ENCODE data around the gene CIRBP. TPM values are rescaled to one million over a fixed set of nuclear protein-coding genes. Genes with fewer than 3 reads are reported as not detected.
A peak's percentile ranks its signal among the peaks of the same experiment; 100 is the strongest.

Gene CIRBP
- total RNA-seq, 2 donors from 2014 or later, result 288 to 385 TPM

GRCh38 chr19:1258163-1258492 lies 11.0 kb upstream of the CIRBP start:
- DNase-seq (ENCODE audit: low spot score), result no peak
- no peak for TF ChIP-seq CTCF (IDR thresholded peaks at IDR 0.05)
- no peak overlapping the region for H3K4me3 ChIP-seq
- H3K27ac ChIP-seq, result peak overlapping the region; percentile 93 to 97
- no peaks in the 10 kb centered on the region for H3K27me3 ChIP-seq
- H3K36me3 ChIP-seq, result peaks cover 47% of the 10 kb centered on the region
- peaks cover 0 to 94% of the 10 kb centered on the region in 2 donors for H3K4me1 ChIP-seq
- no peaks in the 10 kb centered on the region for H3K9me3 ChIP-seq

- Histone ChIP-seq H3K4me1 (peaks cover 0 to 88% of the 10 kb centered on the region in 2 donors), H3K9me3 (no peaks in the 10 kb centered on the region), H3K36me3 (peaks cover 45% of the 10 kb centered on the region), H3K27ac (peak overlapping the region; percentile 93 to 97), H3K4me3 (peak overlapping the region in 1 of 2 donors; percentile 28), H3K27me3 (no peaks in the 10 kb centered on the region)
- TF ChIP-seq CTCF (IDR thresholded peaks at IDR 0.05), result no peak
- no peak for DNase-seq (ENCODE audit: low spot score)
Observed at GRCh38 chr19:1258707-1259205, 10.4 kb upstream of the CIRBP start.

- Histone ChIP-seq H3K9me3 (no peaks in the 10 kb centered on the region), H3K36me3 (peaks cover 39% of the 10 kb centered on the region), H3K27ac (peak overlapping the region; percentile 93 to 97), H3K4me3 (peak overlapping the region in 1 of 2 donors; percentile 28), H3K27me3 (no peaks in the 10 kb centered on the region), H3K4me1 (peaks cover 0 to 82% of the 10 kb centered on the region in 2 donors)
- TF ChIP-seq CTCF (IDR thresholded peaks at IDR 0.05), result no peak
- DNase-seq (ENCODE audit: low spot score), result no peak
Observed at GRCh38 chr19:1259206-1259875, 9.8 kb upstream of the CIRBP start.

GRCh38 chr19:1259876-1260748 lies 9.0 kb upstream of the CIRBP start:
- Histone ChIP-seq H3K9me3 (no peaks in the 10 kb centered on the region), H3K27ac (peak overlapping the region; percentile 93 to 97), H3K36me3 (peaks cover 32% of the 10 kb centered on the region), H3K4me3 (peak overlapping the region in 1 of 2 donors; percentile 67), H3K4me1 (peaks cover 0 to 78% of the 10 kb centered on the region in 2 donors), H3K27me3 (no peaks in the 10 kb centered on the region)
- no peak for DNase-seq (ENCODE audit: low spot score)
- no peak for TF ChIP-seq CTCF (IDR thresholded peaks at IDR 0.05)

GRCh38 chr19:1260749-1261537 lies 8.2 kb upstream of the CIRBP start:
- Histone ChIP-seq H3K36me3 (peaks cover 23% of the 10 kb centered on the region), H3K27ac (peak overlapping the region; percentile 93 to 97), H3K4me1 (peaks cover 0 to 78% of the 10 kb centered on the region in 2 donors), H3K4me3 (peak overlapping the region; percentile 52 to 67), H3K27me3 (no peaks in the 10 kb centered on the region), H3K9me3 (no peaks in the 10 kb centered on the region)
- DNase-seq (ENCODE audit: low spot score), result peak; percentile 96
- no peak for TF ChIP-seq CTCF (IDR thresholded peaks at IDR 0.05)
